Thyroid gland (tissue), 4 donors: ENCODE data around the gene SCOC. TPM values are rescaled to one million over a fixed set of nuclear protein-coding genes. Genes with fewer than 3 reads are reported as not detected.

ENCODE experiments used
- DNase-seq, 2 donors: peaks; one replicate each; pipeline ENCODE4 v3.0.0-alpha.2; 2019
- H3K27ac ChIP-seq, 3 donors: fragments of 200-600 bp; sonication (generic); 1 replicate in 2 of 3; 2 replicates in 1 of 3; pipeline ENCODE4 v1.5.1; 2016 to 2019; ENCODE audit warnings: mild to moderate bottlenecking in 1 of 3, moderate library complexity in 1 of 3
- H3K27me3 ChIP-seq: fragments of 200-600 bp; sonication (generic); one replicate; pipeline ENCODE4 v1.5.1; 2019
- H3K36me3 ChIP-seq, 2 donors: fragments of 200-600 bp; sonication (generic); one replicate each; pipeline ENCODE4 v1.5.1; 2016 to 2019
- H3K4me1 ChIP-seq, 2 donors: fragments of 200-600 bp; sonication (generic); one replicate each; pipeline ENCODE4 v1.5.1; 2017 to 2019
- H3K4me3 ChIP-seq, 3 donors: fragments of 200-600 bp; sonication (generic); replicated peaks in 1 of 3; 1 replicate in 2 of 3; 2 replicates in 1 of 3; pipeline ENCODE4 v1.5.1; 2016; ENCODE audit warnings: mild to moderate bottlenecking in 1 of 3
- H3K9me3 ChIP-seq: fragments of 200-600 bp; sonication (generic); one replicate; pipeline ENCODE4 v1.5.1; 2017
- CTCF ChIP-seq, 6 experiments: fragments of 200-600 bp in 3 of 6; fragments of 450-650 bp in 3 of 6; sonication (generic) in 3 of 6; IDR thresholded peaks; one replicate each; pipeline ENCODE4 v1.5.1; 2016 to 2019; ENCODE audit warnings: antibody characterized with exemption in 6 of 6, mild to moderate bottlenecking in 2 of 6, inconsistent platforms in 1 of 6, moderate library complexity in 1 of 6
- POLR2A ChIP-seq, 2 donors: fragments of 450-650 bp; IDR thresholded peaks; one replicate each; pipeline ENCODE4 v1.6.1; 2017; ENCODE audit warnings: antibody characterized with exemption in 2 of 2, mild to moderate bottlenecking in 2 of 2, moderate library complexity in 1 of 2
- WGBS, 2 donors: methylation state at CpG; one replicate each; pipeline ENCODE4 v1.1.5; 2017; 5-methylcytosine and 5-hydroxymethylcytosine counted together
- intact Hi-C: fragments of 100-400 bp; cut with DNase I; formaldehyde crosslinking; loops from one replicate; pipeline ENCODE4 v1.15.1; 2023
- total RNA-seq, 4 donors: library from RNA; depleted of rRNA; stranded (reverse); fragments of >200 nt; gene quantifications; one replicate each; pipeline ENCODE4 v1.2.3, GENCODE V29; 2016

Gene SCOC
- total RNA-seq, 4 donors from 2014 or later: 62.0 to 71.4 (median 66.0) TPM

- no peak overlapping the region for H3K27ac ChIP-seq
- no peaks in the 10 kb centered on the region for H3K4me1 ChIP-seq
- H3K27me3 ChIP-seq: no peaks in the 10 kb centered on the region
- TF ChIP-seq CTCF (IDR thresholded peaks at IDR 0.05): no peak
- TF ChIP-seq POLR2A (IDR thresholded peaks at IDR 0.05): no peak
- H3K9me3 ChIP-seq: no peaks in the 10 kb centered on the region
- no peak for DNase-seq
- intact Hi-C loops: no loop called here
- no peaks in the 10 kb centered on the region for H3K36me3 ChIP-seq
- H3K4me3 ChIP-seq: no peak overlapping the region
These were observed 9.3 kb downstream of the SCOC start for GRCh38 chr4:140382732-140383131.

GRCh38 chr4:140388015-140388414 is 14.6 kb downstream of the SCOC start:
- DNase-seq: no peak
- Histone ChIP-seq H3K4me1 (no peaks in the 10 kb centered on the region), H3K4me3 (no peak overlapping the region), H3K9me3 (no peaks in the 10 kb centered on the region), H3K27me3 (no peaks in the 10 kb centered on the region), H3K27ac (no peak overlapping the region), H3K36me3 (no peaks in the 10 kb centered on the region)
- no peak for TF ChIP-seq POLR2A (IDR thresholded peaks at IDR 0.05)
- TF ChIP-seq CTCF (IDR thresholded peaks at IDR 0.05): no peak
- intact Hi-C loops: no loop called here
- 75 to 92% methylated on average over 1 of the region's 1 CpG for WGBS, 2 donors

- TF ChIP-seq CTCF (IDR thresholded peaks at IDR 0.05) (no peak), POLR2A (IDR thresholded peaks at IDR 0.05) (no peak)
- intact Hi-C loops: no loop called here
- no peak for DNase-seq
- H3K36me3 ChIP-seq: no peaks in the 10 kb centered on the region
- H3K9me3 ChIP-seq: no peaks in the 10 kb centered on the region
- H3K4me3 ChIP-seq: no peak overlapping the region
- H3K27me3 ChIP-seq: no peaks in the 10 kb centered on the region
- H3K4me1 ChIP-seq: no peaks in the 10 kb centered on the region
- no peak overlapping the region for H3K27ac ChIP-seq
- WGBS, 2 donors: 67 to 76% methylated on average over 5 of the region's 5 CpGs
These were observed 22.2 kb downstream of the SCOC start for GRCh38 chr4:140395668-140396067.

GRCh38 chr4:140400111-140400510 is 26.7 kb downstream of the SCOC start:
- no peak for TF ChIP-seq POLR2A (IDR thresholded peaks at IDR 0.05)
- no peak for TF ChIP-seq CTCF (IDR thresholded peaks at IDR 0.05)
- no peaks in the 10 kb centered on the region for H3K9me3 ChIP-seq
- no peak overlapping the region for H3K4me3 ChIP-seq
- DNase-seq: no peak
- 80 to 83% methylated on average over 2 of the region's 2 CpGs for WGBS, 2 donors
- no peaks in the 10 kb centered on the region for H3K36me3 ChIP-seq
- H3K4me1 ChIP-seq: no peaks in the 10 kb centered on the region
- intact Hi-C loops: no loop called here
- H3K27ac ChIP-seq: no peak overlapping the region
- no peaks in the 10 kb centered on the region for H3K27me3 ChIP-seq

- TF ChIP-seq POLR2A (IDR thresholded peaks at IDR 0.05) (no peak), CTCF (IDR thresholded peaks at IDR 0.05) (no peak)
- Histone ChIP-seq H3K36me3 (no peaks in the 10 kb centered on the region), H3K27me3 (no peaks in the 10 kb centered on the region), H3K4me3 (no peak overlapping the region), H3K9me3 (no peaks in the 10 kb centered on the region), H3K27ac (no peak overlapping the region), H3K4me1 (no peaks in the 10 kb centered on the region)
- intact Hi-C loops: no loop called here
- DNase-seq: no peak
These were observed 32.8 kb downstream of the SCOC start for GRCh38 chr4:140406292-140406691.
